ENCODE measurements around the gene PLAC1.

The PLAC1 gene

GRCh38 chrX:134679644-134680043 is 21.4 kb upstream of the PLAC1 start:
- H3K9me3 Mint-ChIP-seq (ENCODE audit: low read depth), result no peaks in the 10 kb centered on the region
- no peak overlapping the region for H3K4me3 Mint-ChIP-seq
- no peaks in the 10 kb centered on the region for H3K4me1 Mint-ChIP-seq (ENCODE audit: low read depth)
- no peak overlapping the region for H3K27ac Mint-ChIP-seq
- H3K36me3 Mint-ChIP-seq, result no peaks in the 10 kb centered on the region
- H3K27me3 Mint-ChIP-seq, result peaks cover 2% of the 10 kb centered on the region

- H3K4me1 Mint-ChIP-seq (ENCODE audit: low read depth), result no peaks in the 10 kb centered on the region
- H3K27me3 Mint-ChIP-seq, result peaks cover 2% of the 10 kb centered on the region
- H3K4me3 Mint-ChIP-seq, result no peak overlapping the region
- H3K27ac Mint-ChIP-seq, result no peak overlapping the region
- H3K36me3 Mint-ChIP-seq, result no peaks in the 10 kb centered on the region
- H3K9me3 Mint-ChIP-seq (ENCODE audit: low read depth), result no peaks in the 10 kb centered on the region
These were observed 20.9 kb upstream of the PLAC1 start for GRCh38 chrX:134679221-134679620.

GRCh38 chrX:134677332-134677731 is 19.1 kb upstream of the PLAC1 start:
- peaks cover 2% of the 10 kb centered on the region for H3K27me3 Mint-ChIP-seq
- no peaks in the 10 kb centered on the region for H3K36me3 Mint-ChIP-seq
- no peaks in the 10 kb centered on the region for H3K9me3 Mint-ChIP-seq (ENCODE audit: low read depth)
- H3K4me1 Mint-ChIP-seq (ENCODE audit: low read depth), result no peaks in the 10 kb centered on the region
- H3K4me3 Mint-ChIP-seq, result no peak overlapping the region
- H3K27ac Mint-ChIP-seq, result no peak overlapping the region

- H3K4me1 Mint-ChIP-seq (ENCODE audit: low read depth), result no peaks in the 10 kb centered on the region
- no peak overlapping the region for H3K4me3 Mint-ChIP-seq
- H3K9me3 Mint-ChIP-seq (ENCODE audit: low read depth), result no peaks in the 10 kb centered on the region
- H3K27ac Mint-ChIP-seq, result no peak overlapping the region
- H3K27me3 Mint-ChIP-seq, result peaks cover 2% of the 10 kb centered on the region
- H3K36me3 Mint-ChIP-seq, result no peaks in the 10 kb centered on the region
These were observed 18.2 kb upstream of the PLAC1 start for GRCh38 chrX:134676436-134676835.

- no peak overlapping the region for H3K4me3 Mint-ChIP-seq
- peaks cover 2% of the 10 kb centered on the region for H3K27me3 Mint-ChIP-seq
- no peak overlapping the region for H3K27ac Mint-ChIP-seq
- H3K4me1 Mint-ChIP-seq (ENCODE audit: low read depth), result no peaks in the 10 kb centered on the region
- no peaks in the 10 kb centered on the region for H3K9me3 Mint-ChIP-seq (ENCODE audit: low read depth)
- no peaks in the 10 kb centered on the region for H3K36me3 Mint-ChIP-seq
These were observed 14.9 kb upstream of the PLAC1 start for GRCh38 chrX:134673123-134673522.

- Mint-ChIP-seq H3K9me3 (ENCODE audit: low read depth) (no peaks in the 10 kb centered on the region), H3K4me1 (ENCODE audit: low read depth) (no peaks in the 10 kb centered on the region), H3K36me3 (no peaks in the 10 kb centered on the region), H3K4me3 (no peak overlapping the region), H3K27ac (no peak overlapping the region), H3K27me3 (no peaks in the 10 kb centered on the region)
These were observed 13.8 kb upstream of the PLAC1 start for GRCh38 chrX:134672101-134672500.

GRCh38 chrX:134671294-134671693 is 13.0 kb upstream of the PLAC1 start:
- Mint-ChIP-seq H3K27ac (no peak overlapping the region), H3K36me3 (no peaks in the 10 kb centered on the region), H3K27me3 (no peaks in the 10 kb centered on the region), H3K9me3 (ENCODE audit: low read depth) (no peaks in the 10 kb centered on the region), H3K4me3 (no peak overlapping the region), H3K4me1 (ENCODE audit: low read depth) (no peaks in the 10 kb centered on the region)

- Mint-ChIP-seq H3K4me1 (ENCODE audit: low read depth) (no peaks in the 10 kb centered on the region), H3K9me3 (ENCODE audit: low read depth) (no peaks in the 10 kb centered on the region), H3K36me3 (no peaks in the 10 kb centered on the region), H3K4me3 (no peak overlapping the region), H3K27ac (no peak overlapping the region), H3K27me3 (no peaks in the 10 kb centered on the region)
These were observed 12.1 kb upstream of the PLAC1 start for GRCh38 chrX:134670134-134670924.

GRCh38 chrX:134669378-134670098 is 11.3 kb upstream of the PLAC1 start:
- no peak overlapping the region for H3K4me3 Mint-ChIP-seq
- H3K9me3 Mint-ChIP-seq (ENCODE audit: low read depth), result no peaks in the 10 kb centered on the region
- no peak overlapping the region for H3K27ac Mint-ChIP-seq
- H3K27me3 Mint-ChIP-seq, result no peaks in the 10 kb centered on the region
- H3K36me3 Mint-ChIP-seq, result no peaks in the 10 kb centered on the region
- no peaks in the 10 kb centered on the region for H3K4me1 Mint-ChIP-seq (ENCODE audit: low read depth)

- Mint-ChIP-seq H3K27me3 (no peaks in the 10 kb centered on the region), H3K9me3 (ENCODE audit: low read depth) (no peaks in the 10 kb centered on the region), H3K27ac (no peak overlapping the region), H3K4me3 (no peak overlapping the region), H3K4me1 (ENCODE audit: low read depth) (no peaks in the 10 kb centered on the region), H3K36me3 (no peaks in the 10 kb centered on the region)
These were observed 5.9 kb upstream of the PLAC1 start for GRCh38 chrX:134664202-134664601.

- H3K36me3 Mint-ChIP-seq, result no peaks in the 10 kb centered on the region
These were observed 3.0 kb upstream of the PLAC1 start for GRCh38 chrX:134661295-134661694.

GRCh38 chrX:134660627-134661026 is 2.4 kb upstream of the PLAC1 start:
- Mint-ChIP-seq H3K36me3 (no peaks in the 10 kb centered on the region), H3K27me3 (no peaks in the 10 kb centered on the region), H3K4me3 (no peak overlapping the region), H3K9me3 (ENCODE audit: low read depth) (no peaks in the 10 kb centered on the region), H3K27ac (no peak overlapping the region), H3K4me1 (ENCODE audit: low read depth) (no peaks in the 10 kb centered on the region)

More at GRCh38 chrX:134661295-134661694, 3.0 kb upstream of the PLAC1 start:
- Mint-ChIP-seq H3K27ac (no peak overlapping the region), H3K4me3 (no peak overlapping the region), H3K4me1 (ENCODE audit: low read depth) (no peaks in the 10 kb centered on the region), H3K9me3 (ENCODE audit: low read depth) (no peaks in the 10 kb centered on the region), H3K27me3 (no peaks in the 10 kb centered on the region)

GRCh38 chrX:134659761-134660160 is 1.5 kb upstream of the PLAC1 start:
- Mint-ChIP-seq H3K27ac (no peak overlapping the region), H3K9me3 (ENCODE audit: low read depth) (no peaks in the 10 kb centered on the region), H3K4me1 (ENCODE audit: low read depth) (no peaks in the 10 kb centered on the region), H3K4me3 (no peak overlapping the region), H3K36me3 (no peaks in the 10 kb centered on the region), H3K27me3 (no peaks in the 10 kb centered on the region)

GRCh38 chrX:134658760-134659023 is 421 bp upstream of the PLAC1 start:
- Mint-ChIP-seq H3K36me3 (no peaks in the 10 kb centered on the region), H3K27me3 (no peaks in the 10 kb centered on the region), H3K9me3 (ENCODE audit: low read depth) (no peaks in the 10 kb centered on the region), H3K4me3 (no peak overlapping the region), H3K27ac (no peak overlapping the region), H3K4me1 (ENCODE audit: low read depth) (peaks cover 2% of the 10 kb centered on the region)

- no peaks in the 10 kb centered on the region for H3K36me3 Mint-ChIP-seq
- H3K4me3 Mint-ChIP-seq, result no peak overlapping the region
- H3K9me3 Mint-ChIP-seq (ENCODE audit: low read depth), result no peaks in the 10 kb centered on the region
- peaks cover 2% of the 10 kb centered on the region for H3K4me1 Mint-ChIP-seq (ENCODE audit: low read depth)
- H3K27me3 Mint-ChIP-seq, result no peaks in the 10 kb centered on the region
- H3K27ac Mint-ChIP-seq, result no peak overlapping the region
These were observed 3.8 kb downstream of the PLAC1 start for GRCh38 chrX:134654398-134655012.

Measured in activated naive CD8-positive, alpha-beta T cell (primary cell).